NCI-H345 (cell line): Measurements from ENCODE around the gene MAPKAPK2.
"Not testable (repeated sequence)": the region's sequence is repeated elsewhere in the genome, so short reads cannot be mapped to it uniquely, and the experiment has no call there.

ENCODE experiments used
- DNase-seq: peaks from one replicate; lab custom pipeline; 2025; lab: John Stamatoyannopoulos, UW

Gene MAPKAPK2

GRCh38 chr1:206744683-206745082, 60.0 kb downstream of the MAPKAPK2 start:
- no peak for DNase-seq

GRCh38 chr1:206745301-206745700, 60.6 kb downstream of the MAPKAPK2 start:
- no peak for DNase-seq

GRCh38 chr1:206748348-206749030, 63.8 kb downstream of the MAPKAPK2 start:
- no peak for DNase-seq

- no peak for DNase-seq
Observed at GRCh38 chr1:206751891-206752290, 67.2 kb downstream of the MAPKAPK2 start.

- no peak for DNase-seq
Observed at GRCh38 chr1:206752481-206752880, 67.8 kb downstream of the MAPKAPK2 start.

GRCh38 chr1:206753141-206753540, 68.4 kb downstream of the MAPKAPK2 start:
- DNase-seq = no peak

GRCh38 chr1:206754011-206754410, 69.3 kb downstream of the MAPKAPK2 start:
- DNase-seq = no peak

- no peak for DNase-seq
Observed at GRCh38 chr1:206757524-206758266, 73.0 kb downstream of the MAPKAPK2 start.

GRCh38 chr1:206760590-206760989, 75.9 kb downstream of the MAPKAPK2 start:
- DNase-seq = no peak

- DNase-seq = no peak
Observed at GRCh38 chr1:206761159-206761768, 76.6 kb downstream of the MAPKAPK2 start.

GRCh38 chr1:206762741-206763364, 78.1 kb downstream of the MAPKAPK2 start:
- DNase-seq = not testable (repeated sequence)

GRCh38 chr1:206765771-206766170, 81.1 kb downstream of the MAPKAPK2 start:
- not testable (repeated sequence) for DNase-seq

- DNase-seq = no peak
Observed at GRCh38 chr1:206766251-206766856, 81.6 kb downstream of the MAPKAPK2 start.

- DNase-seq = no peak
Observed at GRCh38 chr1:206768472-206769303, 84.0 kb downstream of the MAPKAPK2 start.

- no peak for DNase-seq
Observed at GRCh38 chr1:206769304-206769731, 84.6 kb downstream of the MAPKAPK2 start.

GRCh38 chr1:206770531-206771337, 86.0 kb downstream of the MAPKAPK2 start, which contains the start of gene IL19:
IL19 (plus strand) TSS chr1:206770773; CDS start chr1:206836663, 65,890 bp downstream.
- DNase-seq = no peak

GRCh38 chr1:206771338-206771692, 86.6 kb downstream of the MAPKAPK2 start:
- no peak for DNase-seq

- DNase-seq = no peak
Observed at GRCh38 chr1:206772243-206772937, 87.7 kb downstream of the MAPKAPK2 start, which contains the start of gene IL10. IL10 (minus strand) TSS chr1:206772494; CDS start chr1:206772435, 59 bp downstream.

- DNase-seq = no peak
Observed at GRCh38 chr1:206774093-206774492, 89.4 kb downstream of the MAPKAPK2 start.

GRCh38 chr1:206776229-206776628, 91.5 kb downstream of the MAPKAPK2 start:
- DNase-seq = no peak
